Loucy (cell line): ENCODE results near the gene CFAP92.

Source experiments
- H2AFZ ChIP-seq: fragments of 200-600 bp; sonication (generic); 2 replicates; pipeline ENCODE4 v1.6.0; 2016; ENCODE audit warnings: antibody characterized with exemption, mild to moderate bottlenecking, low read length, moderate library complexity
- H3F3A ChIP-seq: fragments of 200-600 bp; 2 replicates; pipeline ENCODE4 v1.6.0; 2016; ENCODE audit warnings: antibody characterized with exemption, low read depth, mild to moderate bottlenecking
- H3K27me3 ChIP-seq: fragments of 200-600 bp; sonication (generic); 2 replicates; pipeline ENCODE4 v1.6.1; 2014; ENCODE audit warnings: low read length, mild to moderate bottlenecking; ENCODE audit not compliant: insufficient read depth, poor library complexity, severe bottlenecking
- H3K36me3 ChIP-seq: fragments of 200-600 bp; sonication (generic); 2 replicates; pipeline ENCODE4 v1.6.1; 2016; ENCODE audit warnings: low read length; ENCODE audit not compliant: insufficient read depth
- H3K4me1 ChIP-seq: fragments of 200-600 bp; sonication (generic); 2 replicates; pipeline ENCODE4 v1.5.1; 2014; ENCODE audit warnings: low read length, mild to moderate bottlenecking; ENCODE audit not compliant: insufficient read depth, poor library complexity, severe bottlenecking
- H3K4me2 ChIP-seq: fragments of 200-600 bp; sonication (generic); 2 replicates; pipeline ENCODE4 v1.6.0; 2014; ENCODE audit warnings: antibody characterized with exemption, low read length, low read depth, mild to moderate bottlenecking; ENCODE audit not compliant: poor library complexity, severe bottlenecking
- H3K4me3 ChIP-seq: fragments of 200-600 bp; sonication (generic); 2 replicates; pipeline ENCODE4 v1.5.1; 2014; ENCODE audit warnings: low read length, mild to moderate bottlenecking, mixed read lengths; ENCODE audit not compliant: poor library complexity, severe bottlenecking
- H3K79me2 ChIP-seq: fragments of 200-600 bp; sonication (generic); 2 replicates; pipeline ENCODE4 v1.6.1; 2014; ENCODE audit warnings: low read length; ENCODE audit not compliant: insufficient read depth
- H3K9ac ChIP-seq: fragments of 200-600 bp; sonication (generic); 2 replicates; pipeline ENCODE4 v1.6.0; 2014; ENCODE audit warnings: mild to moderate bottlenecking, low read depth, low read length, moderate library complexity; ENCODE audit not compliant: poor library complexity, severe bottlenecking
- H3K9me2 ChIP-seq: fragments of 200-600 bp; sonication (generic); replicated peaks from 2 replicates; pipeline ENCODE4 v1.6.1; 2016; ENCODE audit warnings: low read depth, low read length, mixed read lengths
- H3K9me3 ChIP-seq: fragments of 200-600 bp; sonication (generic); 2 replicates; pipeline ENCODE4 v1.6.1; 2014; ENCODE audit warnings: mild to moderate bottlenecking, antibody characterized with exemption, low read length, low read depth; ENCODE audit not compliant: insufficient read depth
- H4K20me1 ChIP-seq: fragments of 200-600 bp; sonication (generic); 2 replicates; pipeline ENCODE4 v1.6.0; 2014; ENCODE audit warnings: antibody characterized with exemption, low read length, mild to moderate bottlenecking; ENCODE audit not compliant: insufficient read depth, poor library complexity, severe bottlenecking
- EZH2phosphoT487 ChIP-seq: fragments of 200-600 bp; IDR thresholded peaks from 2 replicates; pipeline ENCODE4 v1.6.1; 2018; ENCODE audit warnings: antibody characterized with exemption, mild to moderate bottlenecking, moderate library complexity, borderline replicate concordance
- TF ChIP-seq, protein P1 (sequence below): fragments of 200-600 bp; sonication (generic); conservative IDR thresholded peaks from 2 replicates; pipeline ENCODE4 v1.5.1; 2014; ENCODE audit warnings: mild to moderate bottlenecking, antibody characterized with exemption, low read length

The CFAP92 gene

GRCh38 chr3:128983293-128984069 is 10.4 kb downstream of the CFAP92 start:
- no peaks in the 10 kb centered on the region for H3K9me3 ChIP-seq
- H3K9me2 ChIP-seq: no peaks in the 10 kb centered on the region
- H3K4me2 ChIP-seq: no peak overlapping the region
- H3K9ac ChIP-seq: peak overlapping the region; percentile 3
- TF ChIP-seq EZH2phosphoT487: no peak
- TF ChIP-seq, protein P1, sequence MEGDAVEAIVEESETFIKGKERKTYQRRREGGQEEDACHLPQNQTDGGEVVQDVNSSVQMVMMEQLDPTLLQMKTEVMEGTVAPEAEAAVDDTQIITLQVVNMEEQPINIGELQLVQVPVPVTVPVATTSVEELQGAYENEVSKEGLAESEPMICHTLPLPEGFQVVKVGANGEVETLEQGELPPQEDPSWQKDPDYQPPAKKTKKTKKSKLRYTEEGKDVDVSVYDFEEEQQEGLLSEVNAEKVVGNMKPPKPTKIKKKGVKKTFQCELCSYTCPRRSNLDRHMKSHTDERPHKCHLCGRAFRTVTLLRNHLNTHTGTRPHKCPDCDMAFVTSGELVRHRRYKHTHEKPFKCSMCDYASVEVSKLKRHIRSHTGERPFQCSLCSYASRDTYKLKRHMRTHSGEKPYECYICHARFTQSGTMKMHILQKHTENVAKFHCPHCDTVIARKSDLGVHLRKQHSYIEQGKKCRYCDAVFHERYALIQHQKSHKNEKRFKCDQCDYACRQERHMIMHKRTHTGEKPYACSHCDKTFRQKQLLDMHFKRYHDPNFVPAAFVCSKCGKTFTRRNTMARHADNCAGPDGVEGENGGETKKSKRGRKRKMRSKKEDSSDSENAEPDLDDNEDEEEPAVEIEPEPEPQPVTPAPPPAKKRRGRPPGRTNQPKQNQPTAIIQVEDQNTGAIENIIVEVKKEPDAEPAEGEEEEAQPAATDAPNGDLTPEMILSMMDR: no peak
- H3K36me3 ChIP-seq: no peaks in the 10 kb centered on the region
- H4K20me1 ChIP-seq: no peaks in the 10 kb centered on the region
- 0 out of 2 replicates have a peak overlapping the region, but pooled peaks have one; percentile 25 for H2AFZ ChIP-seq
- H3F3A ChIP-seq: no peaks in the 10 kb centered on the region
- H3K27me3 ChIP-seq: no peaks in the 10 kb centered on the region
- no peaks in the 10 kb centered on the region for H3K79me2 ChIP-seq
- no peak overlapping the region for H3K4me3 ChIP-seq
- peaks cover 20% of the 10 kb centered on the region for H3K4me1 ChIP-seq

GRCh38 chr3:128975276-128975675 is 18.6 kb downstream of the CFAP92 start:
- Histone ChIP-seq H3K4me3 (no peak overlapping the region), H3K36me3 (no peaks in the 10 kb centered on the region), H3K27me3 (no peaks in the 10 kb centered on the region), H3F3A (no peaks in the 10 kb centered on the region; the same call in none of the 2 replicates), H2AFZ (no peak overlapping the region), H3K9me2 (no peaks in the 10 kb centered on the region), H4K20me1 (no peaks in the 10 kb centered on the region), H3K4me1 (peaks cover 24% of the 10 kb centered on the region), H3K4me2 (no peak overlapping the region), H3K79me2 (no peaks in the 10 kb centered on the region), H3K9ac (no peak overlapping the region), H3K9me3 (no peaks in the 10 kb centered on the region)
- TF ChIP-seq EZH2phosphoT487: no peak
- TF ChIP-seq, protein P1: no peak

GRCh38 chr3:128973988-128974564 is 19.8 kb downstream of the CFAP92 start:
- Histone ChIP-seq H3K79me2 (no peaks in the 10 kb centered on the region), H4K20me1 (no peaks in the 10 kb centered on the region), H3K36me3 (no peaks in the 10 kb centered on the region), H3F3A (no peaks in the 10 kb centered on the region; the same call in none of the 2 replicates), H3K4me3 (no peak overlapping the region), H3K9ac (peak overlapping the region; percentile 49), H3K27me3 (no peaks in the 10 kb centered on the region), H2AFZ (peak overlapping the region; percentile 81), H3K4me2 (peak overlapping the region; percentile 33), H3K9me2 (no peaks in the 10 kb centered on the region), H3K9me3 (no peaks in the 10 kb centered on the region), H3K4me1 (peaks cover 24% of the 10 kb centered on the region)
- TF ChIP-seq, protein P1: no peak
- TF ChIP-seq EZH2phosphoT487: no peak
